ENCODE results near the gene C9orf152.
"Not testable (repeated sequence)": the region's sequence is repeated elsewhere in the genome, so short reads cannot be mapped to it uniquely, and the experiment has no call there.

Gene C9orf152, protein sequence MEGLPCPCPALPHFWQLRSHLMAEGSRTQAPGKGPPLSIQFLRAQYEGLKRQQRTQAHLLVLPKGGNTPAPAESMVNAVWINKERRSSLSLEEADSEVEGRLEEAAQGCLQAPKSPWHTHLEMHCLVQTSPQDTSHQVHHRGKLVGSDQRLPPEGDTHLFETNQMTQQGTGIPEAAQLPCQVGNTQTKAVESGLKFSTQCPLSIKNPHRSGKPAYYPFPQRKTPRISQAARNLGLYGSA

GRCh38 chr9:110208031-110208430 is at the start of gene C9orf152:
C9orf152 (minus strand) TSS chr9:110208159; CDS start chr9:110207579, 580 bp downstream.
- no peak for DNase-seq

DNA sequence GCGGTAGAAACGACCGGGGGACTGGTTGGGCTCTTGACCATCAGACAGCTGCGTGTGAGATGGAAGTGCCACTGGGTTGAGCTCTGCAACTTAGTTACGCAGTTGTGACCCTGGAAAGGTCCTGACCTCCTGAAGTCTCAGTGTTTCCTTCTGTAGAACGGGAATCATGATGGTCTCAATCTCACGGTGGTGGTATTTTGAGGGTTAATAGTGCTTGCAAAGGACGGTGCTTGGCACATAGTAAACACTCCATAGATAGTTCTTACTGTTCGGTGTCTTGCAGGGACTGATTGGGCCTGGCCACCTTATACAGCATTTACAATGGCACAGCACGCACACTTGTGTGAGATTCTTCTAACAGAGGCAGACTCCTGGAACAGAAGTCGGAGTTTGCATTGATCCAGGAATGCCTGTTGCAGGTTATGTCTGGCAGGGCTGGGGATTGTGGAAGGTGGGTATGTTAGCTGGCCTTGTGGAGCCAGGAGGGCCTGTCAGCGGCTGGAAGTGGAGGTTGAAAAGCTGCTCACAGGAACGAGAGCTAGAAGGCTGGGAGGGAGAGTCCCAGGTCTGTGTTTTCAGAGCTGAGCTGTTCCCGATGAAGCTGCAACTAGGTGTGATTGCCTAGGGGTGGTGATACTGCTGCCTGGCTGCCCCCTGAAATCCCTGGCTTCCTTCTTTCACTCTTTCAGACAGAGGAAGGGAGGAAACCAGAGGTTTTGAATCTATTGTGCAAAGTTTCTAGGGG is 49.3 kb upstream of the C9orf152 start:
- no peak for DNase-seq

- DNase-seq: peak; percentile 97
Measured at GRCh38 chr9:110256380-110257096, 48.6 kb upstream of the C9orf152 start, which contains the start of gene TXN. TXN (minus strand) TSS chr9:110256507; CDS start chr9:110256435, 72 bp downstream.

GRCh38 chr9:110255463-110256379 is 47.8 kb upstream of the C9orf152 start:
- peak; percentile 46 for DNase-seq

GRCh38 chr9:110255034-110255462 is 47.1 kb upstream of the C9orf152 start:
- no peak for DNase-seq

DNA sequence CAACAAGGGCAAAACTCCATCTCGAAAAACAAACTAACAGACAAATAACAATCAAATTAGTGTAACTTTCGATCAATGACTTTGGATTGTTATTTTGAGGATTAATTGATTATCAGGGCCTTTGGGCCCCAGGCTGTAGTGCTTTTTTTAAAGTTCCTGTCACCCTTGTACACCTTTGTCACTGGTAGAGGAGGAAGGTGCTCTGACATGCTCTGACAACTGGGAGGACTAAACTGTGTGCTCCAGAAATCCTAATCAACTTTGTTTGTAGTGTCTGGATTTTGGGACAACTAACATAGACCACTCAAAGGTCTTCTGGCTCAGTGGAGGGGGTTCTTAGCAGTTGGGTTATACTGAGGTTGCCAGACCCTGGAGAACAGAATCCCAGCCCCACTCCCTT is 46.5 kb upstream of the C9orf152 start:
- DNase-seq: no peak

DNA sequence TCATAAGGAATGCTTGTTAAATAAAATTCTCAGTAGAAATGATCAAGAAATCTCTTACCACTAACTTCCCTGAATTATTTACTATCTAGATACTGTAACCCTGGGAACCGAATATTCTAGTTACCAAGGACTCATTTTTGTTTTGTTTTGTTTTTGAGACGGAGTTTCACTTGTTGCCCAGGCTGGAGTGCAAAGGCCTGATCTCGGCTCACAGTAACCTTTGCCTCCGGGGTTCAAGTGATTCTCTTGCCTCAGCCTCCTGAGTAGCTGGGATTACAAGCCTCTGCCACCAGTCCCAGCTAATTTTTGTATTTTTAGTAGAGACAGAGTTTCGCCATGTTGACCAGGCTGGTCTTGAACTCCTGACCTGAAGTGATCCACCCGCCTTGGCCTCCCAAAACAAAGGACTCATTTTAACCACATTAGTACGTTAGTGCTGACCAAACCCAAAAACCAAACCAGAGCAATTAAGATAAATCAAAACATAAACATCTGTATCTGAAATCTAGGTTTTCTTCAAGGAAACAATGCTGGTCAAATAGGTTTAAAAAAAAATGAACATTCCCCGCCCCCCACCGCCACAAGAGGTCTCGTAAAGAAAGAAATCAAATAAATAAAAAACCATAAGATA is 44.7 kb upstream of the C9orf152 start:
- no peak for DNase-seq

GRCh38 chr9:110251770-110252169 is 43.8 kb upstream of the C9orf152 start:
- not testable (repeated sequence) for DNase-seq

GRCh38 chr9:110251212-110251611 is 43.3 kb upstream of the C9orf152 start:
- no peak for DNase-seq

- DNase-seq: no peak
Measured at GRCh38 chr9:110249603-110250002, 41.6 kb upstream of the C9orf152 start.

DNA sequence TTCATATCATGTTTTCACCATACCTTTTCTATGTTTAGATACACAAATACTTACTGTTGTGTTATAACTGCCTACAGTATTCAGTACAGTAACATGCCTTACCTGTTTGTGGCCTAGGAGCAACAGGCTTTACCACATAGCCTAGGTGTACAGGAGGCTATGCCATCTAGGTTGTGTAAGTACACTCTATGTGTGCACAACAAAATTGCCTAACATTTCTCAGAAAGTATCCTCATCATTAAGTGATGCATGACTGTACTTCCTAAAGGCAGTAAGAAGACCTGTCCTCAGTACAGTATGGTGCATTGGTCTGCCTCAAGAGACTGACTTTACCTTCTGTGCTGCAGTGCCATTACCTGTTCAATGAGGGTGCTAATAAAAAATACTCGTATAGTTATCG is 40.4 kb upstream of the C9orf152 start:
- no peak for DNase-seq

- DNase-seq: no peak
Measured at GRCh38 chr9:110246214-110246613, 38.3 kb upstream of the C9orf152 start.

GRCh38 chr9:110244616-110245015 is 36.7 kb upstream of the C9orf152 start:
- DNase-seq: no peak

GRCh38 chr9:110241858-110242321 is 33.9 kb upstream of the C9orf152 start:
- no peak for DNase-seq

DNA sequence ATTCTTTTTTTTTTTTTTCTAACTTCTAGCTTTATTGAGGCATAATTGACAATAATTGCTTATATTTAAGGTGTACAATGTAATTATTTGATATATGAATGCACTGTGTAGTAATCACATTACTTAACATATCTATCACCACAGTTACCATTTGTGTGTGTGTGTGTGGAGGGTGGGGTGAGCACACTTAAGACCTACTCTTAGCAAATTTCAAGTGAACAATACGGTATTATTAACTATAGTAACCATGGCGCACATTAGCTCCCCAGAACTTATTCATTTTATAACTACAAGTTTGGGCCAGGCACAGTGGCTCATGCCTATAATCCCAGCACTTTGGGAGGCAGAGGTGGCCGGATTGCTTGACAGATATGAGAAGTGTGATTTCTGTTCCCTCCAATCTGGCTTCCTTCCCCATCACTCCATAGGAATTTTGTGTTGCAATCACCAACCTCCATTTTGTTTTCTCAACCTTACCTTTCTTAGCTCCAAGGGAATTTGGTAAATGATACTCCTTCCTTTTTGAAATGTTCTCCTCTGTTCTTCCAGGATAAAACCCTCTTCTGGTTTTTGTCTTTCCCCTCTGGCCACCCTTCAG is 33.4 kb upstream of the C9orf152 start:
- no peak for DNase-seq

GRCh38 chr9:110240198-110240597 is 32.2 kb upstream of the C9orf152 start:
- no peak for DNase-seq

DNA sequence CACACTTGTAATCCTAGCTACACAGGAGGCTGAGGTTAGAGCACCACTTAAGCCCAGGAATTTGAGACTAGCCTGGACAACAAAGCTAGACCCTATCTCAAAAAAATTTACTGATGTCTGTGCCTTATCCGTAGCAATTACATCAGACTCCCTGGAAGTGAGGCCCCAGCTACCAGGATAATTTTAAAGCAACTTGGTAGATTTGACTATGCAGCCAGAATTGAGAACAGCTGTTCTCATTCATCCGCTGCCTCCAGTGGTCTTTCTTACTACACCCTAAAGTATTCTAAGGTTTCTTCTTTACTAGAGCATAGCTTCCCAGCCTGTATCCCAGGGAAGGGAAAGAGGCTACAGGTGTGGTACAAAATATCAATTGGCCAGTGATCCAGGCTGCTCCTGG is 20.4 kb upstream of the C9orf152 start:
- DNase-seq: no peak

DNA sequence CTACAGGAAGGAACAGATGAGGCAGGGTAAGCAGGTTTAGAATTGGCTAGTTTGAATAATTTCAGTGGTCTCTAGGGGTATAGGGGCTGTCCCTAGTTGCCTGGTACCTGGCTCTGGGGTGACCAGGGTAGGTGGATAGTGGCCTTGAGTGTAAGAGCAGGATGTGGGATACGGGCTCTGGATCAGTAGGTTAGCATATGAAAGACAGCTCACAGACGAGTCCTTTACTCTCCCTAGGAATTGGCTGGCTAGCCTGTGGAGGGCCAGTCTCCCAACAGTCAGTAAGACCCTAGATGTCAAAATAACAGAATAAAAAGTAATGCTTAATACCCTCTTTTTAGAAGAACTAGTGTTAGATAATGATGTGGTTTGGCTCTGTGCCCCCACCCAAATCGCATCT is 16.6 kb upstream of the C9orf152 start:
- no peak for DNase-seq

GRCh38 chr9:110220809-110221208 is 12.8 kb upstream of the C9orf152 start:
- DNase-seq: no peak

DNA sequence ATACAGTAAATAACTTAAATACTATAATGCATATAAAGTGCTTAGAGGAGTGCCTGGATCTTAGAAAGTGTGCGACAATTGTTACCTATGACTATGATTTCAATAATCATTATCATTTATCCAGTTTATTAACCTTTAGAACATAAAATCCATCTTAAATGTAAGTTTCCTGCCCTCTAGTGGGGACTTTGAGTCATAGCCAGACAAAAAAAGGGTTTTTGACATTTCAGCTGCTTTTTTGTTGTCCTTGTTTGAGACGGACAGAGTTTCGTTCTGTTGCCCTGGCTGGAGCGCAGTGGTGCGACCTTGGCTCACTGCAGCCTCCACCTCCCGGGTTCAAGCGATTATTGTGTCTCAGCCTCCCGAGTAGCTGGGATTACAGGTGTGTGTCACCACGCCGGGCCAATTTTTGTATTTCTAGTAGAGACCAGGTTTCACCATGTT is 9.7 kb upstream of the C9orf152 start:
- peak; percentile 62 for DNase-seq

DNA sequence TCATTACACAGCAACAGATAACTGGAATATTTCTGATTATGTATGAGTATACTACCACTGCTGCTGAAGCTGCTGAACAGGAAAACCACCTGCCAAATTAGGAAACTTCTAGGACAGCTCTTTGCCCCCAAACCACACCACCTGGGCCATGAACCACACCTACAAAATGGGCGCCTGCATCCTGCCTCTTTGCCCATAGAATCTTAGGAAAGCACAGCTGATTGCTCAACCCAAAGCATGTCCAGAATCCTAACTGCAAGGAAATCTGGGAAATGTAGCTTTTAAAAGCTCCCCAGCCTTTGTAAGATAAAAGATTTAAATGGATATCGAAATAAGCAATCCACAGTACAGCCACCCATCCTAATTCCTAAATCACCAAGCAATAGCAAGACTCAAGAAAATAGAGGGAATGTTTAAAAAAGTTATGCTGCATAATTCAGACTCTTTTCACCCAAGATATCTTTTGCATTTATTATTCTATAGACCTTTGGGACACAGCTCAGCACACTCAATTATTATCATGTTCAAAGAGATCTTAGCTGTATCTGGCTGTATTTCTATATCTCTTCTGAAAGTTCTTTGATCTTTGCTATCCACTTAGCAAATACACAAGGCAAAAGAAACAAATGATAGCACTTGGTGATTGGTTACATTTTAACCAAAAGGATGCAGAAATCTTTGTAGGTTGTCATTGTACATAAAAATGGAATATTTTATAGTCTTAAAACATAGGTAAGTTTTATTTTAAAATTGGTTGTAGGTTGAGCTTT is 6.8 kb upstream of the C9orf152 start:
- DNase-seq: no peak

All from hematopoietic multipotent progenitor cell treated with erythropoietin and hydrocortisone succinate and interleukin-3 and kit ligand, for 8 days (in vitro differentiated cells).